HCT116 (cell line): ENCODE data around the gene OR6S1. TPM values are rescaled to one million over a fixed set of nuclear protein-coding genes. Genes with fewer than 3 reads are reported as not detected.

Experiments
- ATAC-seq: fragments of 200-7000 bp; cut with Tn5 transposase; 2 replicates; pipeline ENCODE4 v1.9.1; 2020; ENCODE audit warnings: mild to moderate bottlenecking, moderate library complexity
- BruUV-seq: library from RNA; stranded (reverse); fragments of 400-500 nt; replicated peaks from 2 replicates; lab custom pipeline; 2021; lab: Mats Ljungman, UMichigan
- CTCF ChIA-PET: fragments of 300-600 bp; sonication (Branson Sonifier 250); formaldehyde crosslinking; loops from one replicate; lab custom pipeline; 2021; ENCODE audit warnings: antibody characterized with exemption; lab: Charles Lee
- POLR2A ChIA-PET: fragments of 300-600, 350-600 bp; sonication (Branson Sonifier 250); formaldehyde crosslinking; loops from one replicate; lab custom pipeline; 2021; ENCODE audit warnings: antibody characterized with exemption; lab: Charles Lee
- RAD21 ChIA-PET, 2 experiments: fragments of 300-600 bp; sonication (Branson Sonifier 250); formaldehyde crosslinking; loops; one replicate each; lab custom pipeline; 2023; ENCODE audit warnings: low total read pairs in 2 of 2; ENCODE audit not compliant: uncharacterized antibody in 2 of 2, unreplicated experiment in 2 of 2, low non-redundant PET in 1 of 2; lab: Charles Lee
- DNase-seq: peaks from one replicate; pipeline ENCODE4 v3.0.0-alpha.2; 2010; ENCODE audit warnings: low read depth, low spot score
- H2AFZ ChIP-seq: fragments of 200-600 bp; shearing (Covaris generic), sonication (generic); 2 replicates; pipeline ENCODE4 v1.6.1; 2017; ENCODE audit warnings: low read depth, mixed run types, mixed read lengths, antibody characterized with exemption, low read length; ENCODE audit not compliant: poor library complexity, severe bottlenecking
- H3K27ac ChIP-seq: 2 replicates; pipeline ENCODE4 v1.5.1; 2012; ENCODE audit warnings: low read depth, low read length
- H3K27me3 ChIP-seq: fragments of 200-600 bp; sonication (generic); 2 replicates; pipeline ENCODE4 v1.6.1; 2016; ENCODE audit warnings: mixed run types, low read length, mixed read lengths; ENCODE audit not compliant: insufficient read depth
- H3K36me3 ChIP-seq, 2 experiments: fragments of 200-500 bp in 1 of 2; fragments of 200-600 bp in 1 of 2; sonication (Bioruptor generic) in 1 of 2; sonication (generic) in 1 of 2; 2 replicates each; pipeline versions ENCODE4 v1.5.1 to v1.6.1; 2014 to 2016; ENCODE audit warnings: low read length in 2 of 2, inconsistent platforms in 1 of 2, mixed read lengths in 1 of 2, mixed run types in 1 of 2; ENCODE audit not compliant: insufficient read depth in 2 of 2, control insufficient read depth in 1 of 2
- H3K4me1 ChIP-seq, 2 experiments: fragments of 200-600 bp in 1 of 2; sonication (generic) in 1 of 2; 2 replicates each; pipeline versions ENCODE4 v1.5.1 to v1.6.1; 2012 to 2017; ENCODE audit warnings: low read length in 2 of 2, inconsistent platforms in 1 of 2, mild to moderate bottlenecking in 1 of 2, mixed read lengths in 1 of 2, mixed run types in 1 of 2, moderate library complexity in 1 of 2; ENCODE audit not compliant: insufficient read depth in 2 of 2, control insufficient read depth in 1 of 2
- H3K4me2 ChIP-seq: fragments of 200-600 bp; sonication (generic); 2 replicates; pipeline ENCODE4 v1.6.1; 2017; ENCODE audit warnings: mixed run types, low read length, mixed read lengths
- H3K4me3 ChIP-seq, 2 experiments: fragments of 200-600 bp in 1 of 2; sonication (generic) in 1 of 2; replicated peaks in 1 of 2; 2 replicates each; pipeline ENCODE4 v1.5.1; 2011 to 2016; ENCODE audit warnings: low read length in 2 of 2, control low read depth in 1 of 2, low read depth in 1 of 2, mild to moderate bottlenecking in 1 of 2, mixed read lengths in 1 of 2, mixed run types in 1 of 2
- H3K79me2 ChIP-seq: fragments of 200-600 bp; sonication (generic); 2 replicates; pipeline ENCODE4 v1.6.1; 2017; ENCODE audit warnings: mild to moderate bottlenecking, mixed run types, low read length, moderate library complexity, mixed read lengths; ENCODE audit not compliant: insufficient read depth
- H3K9ac ChIP-seq: fragments of 200-600 bp; sonication (generic); 2 replicates; pipeline ENCODE4 v1.6.1; 2016; ENCODE audit warnings: low read length, mixed read lengths
- H3K9me2 ChIP-seq: fragments of 200-600 bp; sonication (generic), shearing (Covaris generic); 2 replicates; pipeline ENCODE4 v1.6.1; 2017; ENCODE audit warnings: mixed run types, mild to moderate bottlenecking, moderate library complexity; ENCODE audit not compliant: insufficient read depth
- H3K9me3 ChIP-seq, 2 experiments: fragments of 200-500 bp in 1 of 2; fragments of 200-600 bp in 1 of 2; sonication (Bioruptor generic) in 1 of 2; sonication (generic) in 1 of 2; 2 replicates each; pipeline ENCODE4 v1.6.1; 2014 to 2017; ENCODE audit warnings: low read length in 2 of 2, mixed read lengths in 2 of 2, inconsistent platforms in 1 of 2, low read depth in 1 of 2, mild to moderate bottlenecking in 1 of 2, mixed run types in 1 of 2, moderate library complexity in 1 of 2; ENCODE audit not compliant: control insufficient read depth in 1 of 2, insufficient read depth in 1 of 2
- H4K20me1 ChIP-seq: fragments of 200-600 bp; sonication (generic), shearing (Covaris generic); 2 replicates; pipeline ENCODE4 v1.6.1; 2017; ENCODE audit warnings: mixed run types, mild to moderate bottlenecking, moderate library complexity; ENCODE audit not compliant: insufficient read depth
- CBX3 ChIP-seq: IDR thresholded peaks from 2 replicates; pipeline ENCODE4 v1.6.1; 2012; ENCODE audit warnings: low read depth
- CEBPB ChIP-seq: IDR thresholded peaks from 2 replicates; pipeline ENCODE4 v1.6.1; 2012; ENCODE audit warnings: low read depth
- ELF1 ChIP-seq: IDR thresholded peaks from 2 replicates; pipeline ENCODE4 v1.6.1; 2012; ENCODE audit warnings: low read depth, borderline replicate concordance
- EZH2 ChIP-seq: fragments of 200-600 bp; sonication (generic); IDR thresholded peaks from 2 replicates; pipeline ENCODE4 v1.6.1; 2017; ENCODE audit warnings: antibody characterized with exemption, mixed run types
- FOSL1 ChIP-seq: IDR thresholded peaks from 2 replicates; pipeline ENCODE4 v1.6.1; 2012; ENCODE audit warnings: low read depth
- JUND ChIP-seq: IDR thresholded peaks from 2 replicates; pipeline ENCODE4 v1.6.1; 2012
- POLR2A ChIP-seq: IDR thresholded peaks from 2 replicates; pipeline ENCODE4 v1.7.0; 2011; ENCODE audit warnings: borderline replicate concordance; ENCODE audit not compliant: insufficient read depth, insufficient read length; ENCODE audit errors: extremely low read depth
- POLR2AphosphoS5 ChIP-seq: IDR thresholded peaks from 2 replicates; pipeline ENCODE4 v1.6.1; 2011; ENCODE audit warnings: mild to moderate bottlenecking, low read depth, low read length, moderate library complexity
- RAD21 ChIP-seq: IDR thresholded peaks from 2 replicates; pipeline ENCODE4 v1.6.1; 2012; ENCODE audit warnings: low read depth, mild to moderate bottlenecking
- SIN3A ChIP-seq: IDR thresholded peaks from 2 replicates; pipeline ENCODE4 v1.6.1; 2012; ENCODE audit warnings: low read depth
- SP1 ChIP-seq: IDR thresholded peaks from 2 replicates; pipeline ENCODE4 v1.6.1; 2012; ENCODE audit warnings: low read depth
- SRF ChIP-seq: IDR thresholded peaks from 2 replicates; pipeline ENCODE4 v1.6.1; 2012; ENCODE audit warnings: low read depth
- TCF7L2 ChIP-seq: IDR thresholded peaks from 2 replicates; pipeline ENCODE4 v1.7.0; 2011; ENCODE audit warnings: borderline replicate concordance, inconsistent platforms; ENCODE audit not compliant: insufficient read depth, insufficient read length; ENCODE audit errors: extremely low read depth
- YY1 ChIP-seq: IDR thresholded peaks from 2 replicates; pipeline ENCODE4 v1.6.1; 2011; ENCODE audit warnings: low read length, low read depth, moderate library complexity, mild to moderate bottlenecking; ENCODE audit not compliant: insufficient replicate concordance; ENCODE audit errors: extremely low read depth
- ZFX ChIP-seq: fragments of 450-650 bp; IDR thresholded peaks from 2 replicates; pipeline ENCODE4 v1.6.1; 2017
- ZNF274 ChIP-seq: fragments of 200-500 bp; sonication (Bioruptor generic); IDR thresholded peaks from 2 replicates; pipeline ENCODE4 v1.6.1; 2014; ENCODE audit warnings: mild to moderate bottlenecking, low read depth, low read length, inconsistent platforms
- intact Hi-C: fragments of 100-400 bp; cut with micrococcal nuclease; formaldehyde crosslinking; loops from 2 replicates; pipeline ENCODE4 v1.10.0; 2022
- total RNA-seq: library from RNA; stranded (reverse); gene quantifications from one replicate; pipeline ENCODE4 v1.2.1, GENCODE V29; 2021; ENCODE audit not compliant: unreplicated experiment
- TF ChIP-seq, protein P1 (sequence below): IDR thresholded peaks from 2 replicates; pipeline ENCODE4 v1.6.1; 2012; ENCODE audit warnings: low read depth
- TF ChIP-seq, protein P2 (sequence below): IDR thresholded peaks from 2 replicates; pipeline ENCODE4 v1.6.1; 2012
- TF ChIP-seq, protein P3 (sequence below): IDR thresholded peaks from 2 replicates; pipeline ENCODE4 v1.6.1; 2012
- TF ChIP-seq, protein P4 (sequence below): IDR thresholded peaks from 2 replicates; pipeline ENCODE4 v1.6.1; 2011; ENCODE audit warnings: mild to moderate bottlenecking, low read length, moderate library complexity; ENCODE audit not compliant: insufficient replicate concordance; ENCODE audit errors: extremely low read depth

Gene OR6S1
- total RNA-seq, 1 experiment from 2014 or later, result not detected

DNA sequence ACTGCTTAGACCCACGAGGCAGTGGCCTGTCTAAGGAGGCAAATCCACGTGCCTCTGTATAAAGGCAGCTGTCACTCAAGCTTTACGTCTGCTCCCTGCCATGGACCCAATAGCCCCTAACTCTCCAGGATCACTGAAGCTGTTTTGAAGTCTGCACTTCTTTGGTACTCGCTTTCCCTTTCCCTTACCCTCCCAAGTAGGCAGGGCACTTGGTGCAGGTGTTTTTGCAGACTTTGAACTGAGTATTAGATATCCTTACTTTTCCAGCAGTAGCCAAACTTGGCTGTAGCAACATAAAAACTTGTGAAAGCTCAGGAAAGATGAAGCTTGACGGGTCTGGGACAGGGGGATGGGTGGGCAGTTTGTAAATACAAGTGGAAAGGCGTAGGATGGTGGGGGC lies 17.8 kb upstream of the OR6S1 start:
- H3K79me2 ChIP-seq, result no peaks in the 10 kb centered on the region
- no peak overlapping the region for H3K9ac ChIP-seq
- no peaks in the 10 kb centered on the region for H3K36me3 ChIP-seq
- no peak overlapping the region for H2AFZ ChIP-seq
- no peaks in the 10 kb centered on the region for H3K27me3 ChIP-seq
- TF ChIP-seq, protein P1, sequence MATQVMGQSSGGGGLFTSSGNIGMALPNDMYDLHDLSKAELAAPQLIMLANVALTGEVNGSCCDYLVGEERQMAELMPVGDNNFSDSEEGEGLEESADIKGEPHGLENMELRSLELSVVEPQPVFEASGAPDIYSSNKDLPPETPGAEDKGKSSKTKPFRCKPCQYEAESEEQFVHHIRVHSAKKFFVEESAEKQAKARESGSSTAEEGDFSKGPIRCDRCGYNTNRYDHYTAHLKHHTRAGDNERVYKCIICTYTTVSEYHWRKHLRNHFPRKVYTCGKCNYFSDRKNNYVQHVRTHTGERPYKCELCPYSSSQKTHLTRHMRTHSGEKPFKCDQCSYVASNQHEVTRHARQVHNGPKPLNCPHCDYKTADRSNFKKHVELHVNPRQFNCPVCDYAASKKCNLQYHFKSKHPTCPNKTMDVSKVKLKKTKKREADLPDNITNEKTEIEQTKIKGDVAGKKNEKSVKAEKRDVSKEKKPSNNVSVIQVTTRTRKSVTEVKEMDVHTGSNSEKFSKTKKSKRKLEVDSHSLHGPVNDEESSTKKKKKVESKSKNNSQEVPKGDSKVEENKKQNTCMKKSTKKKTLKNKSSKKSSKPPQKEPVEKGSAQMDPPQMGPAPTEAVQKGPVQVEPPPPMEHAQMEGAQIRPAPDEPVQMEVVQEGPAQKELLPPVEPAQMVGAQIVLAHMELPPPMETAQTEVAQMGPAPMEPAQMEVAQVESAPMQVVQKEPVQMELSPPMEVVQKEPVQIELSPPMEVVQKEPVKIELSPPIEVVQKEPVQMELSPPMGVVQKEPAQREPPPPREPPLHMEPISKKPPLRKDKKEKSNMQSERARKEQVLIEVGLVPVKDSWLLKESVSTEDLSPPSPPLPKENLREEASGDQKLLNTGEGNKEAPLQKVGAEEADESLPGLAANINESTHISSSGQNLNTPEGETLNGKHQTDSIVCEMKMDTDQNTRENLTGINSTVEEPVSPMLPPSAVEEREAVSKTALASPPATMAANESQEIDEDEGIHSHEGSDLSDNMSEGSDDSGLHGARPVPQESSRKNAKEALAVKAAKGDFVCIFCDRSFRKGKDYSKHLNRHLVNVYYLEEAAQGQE, result no peak
- TF ChIP-seq FOSL1 (no peak), CBX3 (no peak), ZNF274 (no peak), POLR2AphosphoS5 (no peak), CEBPB (no peak), SRF (no peak), SP1 (no peak), ELF1 (no peak), SIN3A (no peak), TCF7L2 (no peak), RAD21 (no peak), JUND (no peak), YY1 (no peak), EZH2 (no peak), ZFX (no peak), POLR2A (no peak)
- TF ChIP-seq, protein P2, sequence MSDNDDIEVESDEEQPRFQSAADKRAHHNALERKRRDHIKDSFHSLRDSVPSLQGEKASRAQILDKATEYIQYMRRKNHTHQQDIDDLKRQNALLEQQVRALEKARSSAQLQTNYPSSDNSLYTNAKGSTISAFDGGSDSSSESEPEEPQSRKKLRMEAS, result no peak
- TF ChIP-seq, protein P3, sequence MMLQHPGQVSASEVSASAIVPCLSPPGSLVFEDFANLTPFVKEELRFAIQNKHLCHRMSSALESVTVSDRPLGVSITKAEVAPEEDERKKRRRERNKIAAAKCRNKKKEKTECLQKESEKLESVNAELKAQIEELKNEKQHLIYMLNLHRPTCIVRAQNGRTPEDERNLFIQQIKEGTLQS, result no peak
- TF ChIP-seq, protein P4, sequence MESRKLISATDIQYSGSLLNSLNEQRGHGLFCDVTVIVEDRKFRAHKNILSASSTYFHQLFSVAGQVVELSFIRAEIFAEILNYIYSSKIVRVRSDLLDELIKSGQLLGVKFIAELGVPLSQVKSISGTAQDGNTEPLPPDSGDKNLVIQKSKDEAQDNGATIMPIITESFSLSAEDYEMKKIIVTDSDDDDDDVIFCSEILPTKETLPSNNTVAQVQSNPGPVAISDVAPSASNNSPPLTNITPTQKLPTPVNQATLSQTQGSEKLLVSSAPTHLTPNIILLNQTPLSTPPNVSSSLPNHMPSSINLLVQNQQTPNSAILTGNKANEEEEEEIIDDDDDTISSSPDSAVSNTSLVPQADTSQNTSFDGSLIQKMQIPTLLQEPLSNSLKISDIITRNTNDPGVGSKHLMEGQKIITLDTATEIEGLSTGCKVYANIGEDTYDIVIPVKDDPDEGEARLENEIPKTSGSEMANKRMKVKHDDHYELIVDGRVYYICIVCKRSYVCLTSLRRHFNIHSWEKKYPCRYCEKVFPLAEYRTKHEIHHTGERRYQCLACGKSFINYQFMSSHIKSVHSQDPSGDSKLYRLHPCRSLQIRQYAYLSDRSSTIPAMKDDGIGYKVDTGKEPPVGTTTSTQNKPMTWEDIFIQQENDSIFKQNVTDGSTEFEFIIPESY, result no peak
- TF ChIP-seq, all 23 proteins: peak for 0
- RAD21 ChIA-PET, result no interaction called here
- ATAC-seq (no peak), DNase-seq (no peak)
- POLR2A ChIA-PET, result interaction anchor here (4.9 kb wide), 1 partner anchor 22 kb away, joined by 39 read pairs; no protein-coding TSS in a partner anchor
- H4K20me1 ChIP-seq, result no peaks in the 10 kb centered on the region
- CTCF ChIA-PET, result no interaction called here
- H3K9me2 ChIP-seq, result no peaks in the 10 kb centered on the region
- H3K4me1 ChIP-seq, result peaks cover 20 to 43% of the 10 kb centered on the region in 2 experiments
- no peak overlapping the region for H3K4me2 ChIP-seq
- H3K9me3 ChIP-seq, result no peaks in the 10 kb centered on the region
- no TSS peak for BruUV-seq
- H3K4me3 ChIP-seq, result no peak overlapping the region
- intact Hi-C loops, result no loop called here
- no peak overlapping the region for H3K27ac ChIP-seq
